Left lung (tissue), 10 donors: ENCODE results near the gene CBFA2T2. TPM values are rescaled to one million over a fixed set of nuclear protein-coding genes. Genes with fewer than 3 reads are reported as not detected.

Experiments
- ATAC-seq: fragments of 200-7000 bp; cut with Tn5 transposase; one replicate; pipeline ENCODE4 v1.9.1; 2020; ENCODE audit warnings: moderate library complexity
- DNase-seq, 4 donors: peaks; one replicate each; pipeline ENCODE4 v3.0.0-alpha.2; 2013 to 2020
- H3K27ac ChIP-seq, 2 donors: fragments of 200-600 bp; sonication (generic) in 1 of 2; one replicate each; pipeline versions ENCODE4 v1.5.0 to v1.8.0; 2020 to 2021
- H3K27me3 ChIP-seq, 2 donors: fragments of 200-600 bp; sonication (generic) in 1 of 2; one replicate each; pipeline versions ENCODE4 v1.5.0 to v1.8.0; 2020 to 2021
- H3K36me3 ChIP-seq, 2 donors: fragments of 200-600 bp; sonication (generic) in 1 of 2; one replicate each; pipeline versions ENCODE4 v1.5.0 to v1.8.0; 2020 to 2021
- H3K4me1 ChIP-seq, 2 donors: fragments of 200-600 bp; one replicate each; pipeline ENCODE4 v1.8.0; 2021
- H3K4me3 ChIP-seq, 2 donors: fragments of 200-600 bp; sonication (generic) in 1 of 2; one replicate each; pipeline versions ENCODE4 v1.5.0 to v1.8.0; 2020 to 2021; ENCODE audit warnings: mild to moderate bottlenecking in 1 of 2
- H3K9me3 ChIP-seq, 2 donors: fragments of 200-600 bp; sonication (generic) in 1 of 2; one replicate each; pipeline versions ENCODE4 v1.5.0 to v1.8.0; 2020 to 2021
- intact Hi-C, 2 donors: fragments of 100-400 bp; cut with DNase I; formaldehyde crosslinking; loops; one replicate each; pipeline versions ENCODE4 v1.11.2 to v1.14.2; 2022
- polyA plus RNA-seq, 6 donors: library from polyadenylated mRNA; unstranded; fragments of 120-200 nt; gene quantifications; one replicate each; pipeline ENCODE4 v1.2.1, GENCODE V29; 2013; ENCODE audit not compliant: insufficient read length in 6 of 6
- total RNA-seq, 2 donors: library from RNA; stranded (reverse); fragmentation: NEBNext Ultra II Directional; extraction: Animal tissue kit (Norgen Biotek cat#: 25700); gene quantifications; one replicate each; pipeline ENCODE4 v1.2.1, GENCODE V29; 2021
- TF ChIP-seq, protein P1 (sequence below), 2 donors: fragments of 200-600 bp; sonication (generic) in 1 of 2; IDR thresholded peaks; one replicate each; pipeline versions ENCODE4 v1.5.0 to v1.8.0; 2021; ENCODE audit warnings: antibody characterized with exemption in 2 of 2
- donor health status: DM: no; HTN: yes; CAD: no.
- donor health status: DM: no; HTN: no; CAD: no.

Gene CBFA2T2
- total and polyA plus RNA-seq, 8 donors, result 11.9 to 54.4 (median 43.8) TPM

DNA sequence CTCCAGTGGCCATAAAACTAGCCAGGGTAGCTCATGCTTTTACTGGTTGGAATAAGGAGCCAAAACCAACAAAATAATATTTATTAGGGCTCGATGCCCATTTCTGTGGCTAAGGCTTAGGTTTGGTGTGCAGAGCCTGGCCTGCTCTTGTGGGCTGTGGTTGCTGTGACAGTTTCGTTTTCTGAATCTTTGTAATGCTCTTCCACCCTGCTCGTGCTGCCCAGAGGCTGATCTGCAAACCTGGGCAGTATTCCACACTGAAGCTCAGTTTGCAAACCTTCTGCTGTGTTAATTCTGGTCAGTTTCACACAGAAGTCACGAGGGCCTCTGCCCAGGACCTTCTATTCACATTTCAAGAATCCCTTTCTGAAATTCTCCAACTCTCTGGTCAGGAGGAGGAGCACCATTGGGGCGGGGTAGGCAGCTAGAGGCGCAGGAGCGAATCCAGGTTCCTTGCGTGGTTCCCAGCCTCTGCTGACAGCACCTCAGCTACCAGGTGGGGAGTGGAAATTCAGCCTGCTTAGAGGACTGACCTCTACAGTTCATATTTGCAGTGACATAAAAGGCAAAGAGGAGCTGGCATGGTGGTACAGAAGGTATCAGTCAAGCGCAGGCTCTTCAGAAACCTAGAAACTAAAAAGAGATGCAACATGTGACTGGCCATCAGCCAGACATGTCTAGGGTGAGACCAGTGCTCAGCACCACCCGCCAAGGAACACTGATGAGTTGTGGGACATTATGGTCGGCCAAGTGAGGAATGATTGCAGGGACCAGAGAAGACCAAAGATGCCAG is 157.9 kb downstream of the CBFA2T2 start:
- Histone ChIP-seq H3K27me3 (no peaks in the 10 kb centered on the region), H3K9me3 (no peaks in the 10 kb centered on the region), H3K4me3 (no peak overlapping the region), H3K4me1 (peaks cover 6 to 15% of the 10 kb centered on the region in 2 donors), H3K36me3 (peaks cover 0 to 29% of the 10 kb centered on the region in 2 donors), H3K27ac (no peak overlapping the region)
- intact Hi-C loops, result no loop called here
- DNase-seq, result peak in 1 of 4 donors; percentile 20
- peak; percentile 40 for ATAC-seq
- TF ChIP-seq, protein P1, sequence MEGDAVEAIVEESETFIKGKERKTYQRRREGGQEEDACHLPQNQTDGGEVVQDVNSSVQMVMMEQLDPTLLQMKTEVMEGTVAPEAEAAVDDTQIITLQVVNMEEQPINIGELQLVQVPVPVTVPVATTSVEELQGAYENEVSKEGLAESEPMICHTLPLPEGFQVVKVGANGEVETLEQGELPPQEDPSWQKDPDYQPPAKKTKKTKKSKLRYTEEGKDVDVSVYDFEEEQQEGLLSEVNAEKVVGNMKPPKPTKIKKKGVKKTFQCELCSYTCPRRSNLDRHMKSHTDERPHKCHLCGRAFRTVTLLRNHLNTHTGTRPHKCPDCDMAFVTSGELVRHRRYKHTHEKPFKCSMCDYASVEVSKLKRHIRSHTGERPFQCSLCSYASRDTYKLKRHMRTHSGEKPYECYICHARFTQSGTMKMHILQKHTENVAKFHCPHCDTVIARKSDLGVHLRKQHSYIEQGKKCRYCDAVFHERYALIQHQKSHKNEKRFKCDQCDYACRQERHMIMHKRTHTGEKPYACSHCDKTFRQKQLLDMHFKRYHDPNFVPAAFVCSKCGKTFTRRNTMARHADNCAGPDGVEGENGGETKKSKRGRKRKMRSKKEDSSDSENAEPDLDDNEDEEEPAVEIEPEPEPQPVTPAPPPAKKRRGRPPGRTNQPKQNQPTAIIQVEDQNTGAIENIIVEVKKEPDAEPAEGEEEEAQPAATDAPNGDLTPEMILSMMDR (IDR thresholded peaks at IDR 0.05), result no peak

DNA sequence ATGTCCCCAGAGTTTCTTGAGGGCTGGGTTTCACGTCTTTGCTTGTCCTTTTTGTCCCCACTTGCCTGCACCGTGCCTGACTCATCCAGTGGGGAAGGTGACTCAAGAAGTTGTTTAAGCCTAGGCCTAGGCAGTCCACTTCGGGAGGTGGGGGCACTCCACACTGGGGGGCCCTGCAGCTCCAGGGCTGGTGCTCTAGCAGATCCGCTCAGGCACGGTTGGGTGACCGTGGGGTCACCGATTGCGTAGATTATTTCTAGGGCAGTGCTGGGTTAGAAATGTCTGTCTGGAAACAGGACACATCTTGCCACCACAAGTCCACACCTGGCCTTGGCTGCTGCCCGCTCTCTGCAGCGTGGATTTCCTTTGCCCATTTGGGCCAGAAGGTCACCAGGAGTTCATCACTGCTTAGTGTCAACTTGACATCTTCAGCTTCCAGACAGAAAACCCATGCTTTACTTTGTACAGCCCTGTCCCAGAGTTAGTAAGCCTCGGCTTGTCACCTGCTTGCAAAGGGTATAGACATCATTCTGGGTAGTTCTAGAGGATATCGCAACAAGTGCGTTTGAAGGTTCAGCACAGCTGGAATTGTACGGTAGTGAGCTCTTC is 158.6 kb downstream of the CBFA2T2 start:
- Histone ChIP-seq H3K27ac (no peak overlapping the region), H3K4me1 (peaks cover 6 to 15% of the 10 kb centered on the region in 2 donors)
- intact Hi-C loops, result no loop called here

DNA sequence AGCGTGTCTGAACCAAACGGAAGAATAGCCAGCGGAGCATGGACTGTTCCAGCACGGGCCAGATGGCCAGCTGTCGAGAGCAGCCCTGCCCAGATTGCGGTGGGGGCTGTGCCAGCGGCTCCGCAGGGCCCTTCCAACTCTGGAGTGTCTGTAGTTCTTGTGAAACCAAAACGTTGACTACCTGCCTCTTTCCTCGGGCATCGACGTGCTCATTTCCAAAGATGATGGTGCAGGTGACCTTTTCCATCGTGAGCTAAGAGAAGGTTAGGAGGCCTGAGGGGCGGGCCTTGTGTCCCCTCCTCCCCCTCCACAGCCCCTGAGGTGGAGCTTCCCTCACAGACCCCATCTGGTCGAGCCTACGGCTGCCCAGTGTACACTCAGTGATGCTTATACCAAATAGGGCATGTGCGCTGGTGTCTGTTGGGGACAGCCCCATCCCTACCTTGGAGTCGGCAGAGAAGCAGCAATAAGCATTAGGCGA is 159.3 kb downstream of the CBFA2T2 start:
- H3K27me3 ChIP-seq, result no peaks in the 10 kb centered on the region
- peaks cover 0 to 17% of the 10 kb centered on the region in 2 donors for H3K36me3 ChIP-seq
- no peak overlapping the region for H3K4me3 ChIP-seq
- intact Hi-C loops, result no loop called here
- ATAC-seq, result peak; percentile 65
- peaks cover 10 to 15% of the 10 kb centered on the region in 2 donors for H3K4me1 ChIP-seq
- peak in 2 of 4 donors; percentile 60 to 84 for DNase-seq
- H3K9me3 ChIP-seq, result no peaks in the 10 kb centered on the region
- peak overlapping the region in 1 of 2 donors; percentile 2 for H3K27ac ChIP-seq
- TF ChIP-seq, protein P1 (IDR thresholded peaks at IDR 0.05), result no peak

More for the DNA sequence above, 158.6 kb downstream of the CBFA2T2 start:
- no peak overlapping the region for H3K4me3 ChIP-seq
- DNase-seq (peak in 1 of 4 donors; percentile 69), ATAC-seq (no peak)
- no peaks in the 10 kb centered on the region for H3K27me3 ChIP-seq
- peaks cover 0 to 22% of the 10 kb centered on the region in 2 donors for H3K36me3 ChIP-seq
- TF ChIP-seq, protein P1 (IDR thresholded peaks at IDR 0.05), result no peak
- H3K9me3 ChIP-seq, result no peaks in the 10 kb centered on the region

DNA sequence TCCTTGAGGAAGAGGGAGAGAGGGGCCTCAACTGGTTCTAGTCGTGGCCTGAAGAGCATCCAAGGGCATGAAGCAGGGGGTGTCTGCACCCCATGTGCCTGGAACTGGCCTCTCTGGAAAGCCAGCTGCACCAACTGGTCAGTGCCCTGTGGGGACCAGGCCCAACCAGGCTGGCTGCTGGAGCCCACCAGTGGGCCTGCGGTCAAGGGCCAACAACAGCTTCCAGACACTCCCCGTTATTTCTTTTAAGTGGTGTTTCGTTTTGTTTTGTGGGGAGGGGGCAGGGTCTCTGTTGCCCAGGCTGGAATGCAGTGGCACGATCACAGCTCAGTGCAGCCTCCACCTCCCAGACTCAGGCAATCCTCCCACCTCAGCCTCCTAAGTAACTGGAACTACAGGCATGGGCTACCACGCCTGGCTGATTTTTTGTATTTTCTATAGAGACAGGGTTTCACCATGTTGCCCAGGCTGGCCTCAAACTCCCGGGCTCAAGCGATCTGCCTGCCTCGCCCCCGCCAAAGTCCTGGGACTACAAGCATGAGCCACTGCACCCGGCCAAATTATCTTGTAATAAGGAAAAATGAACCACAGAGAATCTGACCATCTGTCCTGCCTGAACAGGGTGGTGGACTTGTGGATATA is 160.3 kb downstream of the CBFA2T2 start:
- peaks cover 10 to 15% of the 10 kb centered on the region in 2 donors for H3K4me1 ChIP-seq
- H3K9me3 ChIP-seq, result no peaks in the 10 kb centered on the region
- TF ChIP-seq, protein P1 (IDR thresholded peaks at IDR 0.05), result no peak
- no peak overlapping the region for H3K4me3 ChIP-seq
- H3K27me3 ChIP-seq, result no peaks in the 10 kb centered on the region
- DNase-seq (peak in 1 of 4 donors; percentile 25), ATAC-seq (no peak)
- intact Hi-C loops, result loop anchor here in 1 of 2 donors (5.0 kb wide), 1 partner anchor 188 kb away; no protein-coding TSS in a partner anchor
- H3K36me3 ChIP-seq, result peaks cover 0 to 8% of the 10 kb centered on the region in 2 donors
- no peak overlapping the region for H3K27ac ChIP-seq
